B cell (primary cell): Measurements from ENCODE around the gene PLSCR5. TPM values are rescaled to one million over a fixed set of nuclear protein-coding genes. Genes with fewer than 3 reads are reported as not detected.

Experiments used
- ATAC-seq: fragments of 200-7000 bp; cut with Tn5 transposase; one replicate; pipeline ENCODE4 v1.10.0; 2021; ENCODE audit warnings: low read depth, mild to moderate bottlenecking, moderate number of reproducible peaks, moderate library complexity
- CTCF ChIA-PET: fragments of 350-600 bp; sonication (Branson Sonifier 250); formaldehyde crosslinking; loops from one replicate; lab custom pipeline; 2021; ENCODE audit warnings: antibody characterized with exemption, inconsistent platforms; lab: Charles Lee
- POLR2A ChIA-PET: fragments of 350-600 bp; sonication (Branson Sonifier 250); formaldehyde crosslinking; loops from one replicate; lab custom pipeline; 2021; ENCODE audit warnings: antibody characterized with exemption; lab: Charles Lee
- DNase-seq: peaks from one replicate; pipeline ENCODE4 v3.0.0; 2013
- H2AFZ ChIP-seq: 2 replicates; pipeline ENCODE4 v1.6.1; 2012; ENCODE audit warnings: mild to moderate bottlenecking, low read depth, low read length; ENCODE audit not compliant: insufficient read depth, poor library complexity, severe bottlenecking
- H3K27ac ChIP-seq, 2 donors: 1 replicate in 1 of 2; 2 replicates in 1 of 2; pipeline ENCODE4 v1.5.1; 2012 to 2013; ENCODE audit warnings: low read length in 2 of 2, mild to moderate bottlenecking in 2 of 2, moderate library complexity in 1 of 2
- H3K27me3 ChIP-seq, 4 experiments: fragments of 200-600 bp in 1 of 4; sonication (generic) in 1 of 4; replicated peaks in 1 of 4; 1 replicate in 2 of 4; 2 replicates in 2 of 4; pipeline versions ENCODE4 v1.6.1 to v1.7.0; 2013 to 2016; ENCODE audit warnings: low read length in 3 of 4, mild to moderate bottlenecking in 2 of 4, mixed read lengths in 1 of 4, moderate library complexity in 1 of 4; ENCODE audit not compliant: insufficient read depth in 4 of 4, control insufficient read depth in 3 of 4; ENCODE audit errors: control extremely low read depth in 1 of 4
- H3K36me3 ChIP-seq, 2 experiments: replicated peaks in 1 of 2; 1 replicate in 1 of 2; 2 replicates in 1 of 2; pipeline versions ENCODE4 v1.6.1 to v1.7.1; 2013; ENCODE audit warnings: low read length in 1 of 2; ENCODE audit not compliant: insufficient read depth in 2 of 2, control insufficient read depth in 1 of 2; ENCODE audit errors: control extremely low read depth in 1 of 2, extremely low read depth in 1 of 2
- H3K4me1 ChIP-seq, 2 donors: fragments of 200-600 bp in 1 of 2; sonication (generic) in 1 of 2; 1 replicate in 1 of 2; 2 replicates in 1 of 2; pipeline versions ENCODE4 v1.5.1 to v1.6.1; 2013 to 2017; ENCODE audit warnings: low read length in 2 of 2; ENCODE audit not compliant: control insufficient read depth in 2 of 2, insufficient read depth in 2 of 2
- H3K4me2 ChIP-seq: replicated peaks from 2 replicates; pipeline ENCODE3; 2012; ENCODE audit warnings: mild to moderate bottlenecking, low read depth, low read length; ENCODE audit not compliant: poor library complexity, severe bottlenecking
- H3K4me3 ChIP-seq, 5 experiments: fragments of 200-600 bp in 1 of 5; sonication (generic) in 1 of 5; 1 replicate in 3 of 5; 2 replicates in 2 of 5; pipeline versions ENCODE4 v1.5.1 to v1.7.0; 2011 to 2016; ENCODE audit warnings: low read length in 4 of 5, mild to moderate bottlenecking in 4 of 5, low read depth in 2 of 5, control low read depth in 1 of 5, moderate library complexity in 1 of 5; ENCODE audit not compliant: insufficient read depth in 1 of 5; ENCODE audit errors: control extremely low read depth in 1 of 5, extremely low read depth in 1 of 5
- H3K79me2 ChIP-seq: fragments of 200-600 bp; sonication (generic); one replicate; pipeline ENCODE4 v1.6.0; 2016; ENCODE audit warnings: low read length; ENCODE audit not compliant: control insufficient read depth, insufficient read depth
- H3K9ac ChIP-seq: fragments of 200-600 bp; sonication (generic); 2 replicates; pipeline ENCODE4 v1.6.1; 2017; ENCODE audit warnings: mild to moderate bottlenecking, low read length, moderate library complexity
- H3K9me3 ChIP-seq, 3 donors: one replicate each; pipeline versions ENCODE4 v1.6.1 to v1.7.1; 2013; ENCODE audit warnings: low read length in 2 of 3; ENCODE audit not compliant: control insufficient read depth in 2 of 3, insufficient read depth in 1 of 3; ENCODE audit errors: control extremely low read depth in 1 of 3
- H4K20me1 ChIP-seq: 2 replicates; pipeline ENCODE4 v1.6.0; 2012; ENCODE audit warnings: mild to moderate bottlenecking, low read length; ENCODE audit not compliant: insufficient read depth, control insufficient read depth, poor library complexity, severe bottlenecking
- H3K27ac Mint-ChIP-seq: one replicate; pipeline ENCODE4 v1.8.0; 2021; ENCODE audit warnings: mixed read lengths
- H3K27me3 Mint-ChIP-seq: one replicate; pipeline ENCODE4 v1.8.0; 2021; ENCODE audit warnings: mixed read lengths
- H3K4me1 Mint-ChIP-seq: one replicate; pipeline ENCODE4 v1.8.0; 2021; ENCODE audit warnings: mixed read lengths
- H3K4me3 Mint-ChIP-seq: one replicate; pipeline ENCODE4 v1.8.0; 2021; ENCODE audit warnings: mixed read lengths
- H3K9me3 Mint-ChIP-seq: one replicate; pipeline ENCODE4 v1.8.0; 2022; ENCODE audit warnings: mixed read lengths; ENCODE audit not compliant: insufficient read depth
- EZH2 ChIP-seq: IDR thresholded peaks from 2 replicates; pipeline ENCODE4 v1.6.1; 2012; ENCODE audit warnings: borderline replicate concordance, low read depth, mild to moderate bottlenecking, moderate library complexity, low read length; ENCODE audit not compliant: insufficient read depth, poor library complexity, severe bottlenecking
- WGBS: methylation state at CpG from one replicate; pipeline ENCODE4 v1.1.5; 2013; ENCODE audit warnings: missing lambda C conversion rate; ENCODE audit not compliant: insufficient coverage; 5-methylcytosine and 5-hydroxymethylcytosine counted together
- intact Hi-C: fragments of 100-400 bp; cut with micrococcal nuclease; formaldehyde crosslinking; loops from one replicate; pipeline ENCODE4 v1.10.0; 2022
- polyA plus RNA-seq: library from polyadenylated mRNA; depleted of rRNA; stranded (reverse); fragments of >200 nt; gene quantifications from 2 replicates; pipeline ENCODE4 v1.2.3, GENCODE V29; 2012
- total RNA-seq, 2 donors: library from RNA; stranded (reverse); fragments of 120-200 nt in 1 of 2; gene quantifications; 1 replicate in 1 of 2; 2 replicates in 1 of 2; pipeline versions ENCODE4 v1.2.3 to v1.2.4, GENCODE V29; 2013 to 2022
- TF ChIP-seq, protein P1 (sequence below): fragments of 200-600 bp; IDR thresholded peaks from one replicate; pipeline ENCODE4 v1.8.0; 2022; ENCODE audit warnings: antibody characterized with exemption, mild to moderate bottlenecking

PLSCR5 gene
- total and polyA plus RNA-seq, 2 donors (not counting 1 experiment from before 2014, with no cell fraction given) = not detected

DNA sequence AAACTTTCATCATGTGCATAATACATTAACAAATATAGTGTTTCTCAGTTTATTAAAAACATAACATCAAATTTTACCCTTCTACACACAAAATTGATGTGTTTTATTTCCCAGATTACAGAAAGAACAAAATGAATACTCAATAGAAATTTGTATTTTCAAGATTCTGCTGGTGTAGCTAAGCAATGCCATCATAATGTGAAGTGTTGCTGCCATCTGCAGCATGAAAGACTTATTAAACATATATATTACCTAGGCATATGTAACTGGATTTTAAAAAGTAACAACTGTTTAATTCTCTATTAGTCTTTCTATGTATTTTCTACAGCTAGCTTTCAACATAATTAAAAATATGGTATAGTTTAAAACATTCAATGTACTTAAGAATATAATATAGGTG is 27.5 kb downstream of the PLSCR5 start:
- H3K27me3 ChIP-seq = no peaks in the 10 kb centered on the region
- H3K9me3 ChIP-seq = no peaks in the 10 kb centered on the region
- ChIA-PET POLR2A (no interaction called here), CTCF (interaction anchor here (0.6 to 2.5 kb wide), 26 partner anchors 9 to 513 kb away, joined by 3 to 70 read pairs (median 5); partner anchors contain the start of genes PLSCR1 and PLSCR2)
- H3K4me3 ChIP-seq = no peak overlapping the region
- Mint-ChIP-seq H3K9me3 (no peaks in the 10 kb centered on the region), H3K27ac (no peak overlapping the region), H3K4me3 (no peak overlapping the region), H3K4me1 (no peaks in the 10 kb centered on the region), H3K27me3 (no peaks in the 10 kb centered on the region)
- H3K4me1 ChIP-seq = no peaks in the 10 kb centered on the region
- intact Hi-C loops = loop anchor here (1.0 kb wide), 4 partner anchors 243 to 512 kb away; no protein-coding TSS in a partner anchor
- no peak overlapping the region for H3K9ac ChIP-seq
- ATAC-seq (no peak), DNase-seq (peak; percentile 60)
- no peaks in the 10 kb centered on the region for H3K36me3 ChIP-seq
- TF ChIP-seq EZH2 = no peak
- TF ChIP-seq, protein P1, sequence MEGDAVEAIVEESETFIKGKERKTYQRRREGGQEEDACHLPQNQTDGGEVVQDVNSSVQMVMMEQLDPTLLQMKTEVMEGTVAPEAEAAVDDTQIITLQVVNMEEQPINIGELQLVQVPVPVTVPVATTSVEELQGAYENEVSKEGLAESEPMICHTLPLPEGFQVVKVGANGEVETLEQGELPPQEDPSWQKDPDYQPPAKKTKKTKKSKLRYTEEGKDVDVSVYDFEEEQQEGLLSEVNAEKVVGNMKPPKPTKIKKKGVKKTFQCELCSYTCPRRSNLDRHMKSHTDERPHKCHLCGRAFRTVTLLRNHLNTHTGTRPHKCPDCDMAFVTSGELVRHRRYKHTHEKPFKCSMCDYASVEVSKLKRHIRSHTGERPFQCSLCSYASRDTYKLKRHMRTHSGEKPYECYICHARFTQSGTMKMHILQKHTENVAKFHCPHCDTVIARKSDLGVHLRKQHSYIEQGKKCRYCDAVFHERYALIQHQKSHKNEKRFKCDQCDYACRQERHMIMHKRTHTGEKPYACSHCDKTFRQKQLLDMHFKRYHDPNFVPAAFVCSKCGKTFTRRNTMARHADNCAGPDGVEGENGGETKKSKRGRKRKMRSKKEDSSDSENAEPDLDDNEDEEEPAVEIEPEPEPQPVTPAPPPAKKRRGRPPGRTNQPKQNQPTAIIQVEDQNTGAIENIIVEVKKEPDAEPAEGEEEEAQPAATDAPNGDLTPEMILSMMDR = peak; percentile 83
- no peaks in the 10 kb centered on the region for H4K20me1 ChIP-seq
- no peak overlapping the region for H3K27ac ChIP-seq
- H3K79me2 ChIP-seq = no peaks in the 10 kb centered on the region
- no peak overlapping the region for H2AFZ ChIP-seq
- no peak overlapping the region for H3K4me2 ChIP-seq

GRCh38 chr3:146575636-146576035 is 29.5 kb downstream of the PLSCR5 start:
- Histone ChIP-seq H3K27me3 (no peaks in the 10 kb centered on the region), H3K79me2 (no peaks in the 10 kb centered on the region), H3K27ac (no peak overlapping the region), H3K9ac (no peak overlapping the region), H2AFZ (no peak overlapping the region), H3K9me3 (no peaks in the 10 kb centered on the region), H3K4me1 (no peaks in the 10 kb centered on the region), H3K4me2 (no peak overlapping the region), H3K4me3 (no peak overlapping the region), H4K20me1 (no peaks in the 10 kb centered on the region), H3K36me3 (no peaks in the 10 kb centered on the region)
- DNase-seq = no peak
- no peak overlapping the region for H3K27ac Mint-ChIP-seq
- ATAC-seq = no peak
- intact Hi-C loops = no loop called here
- no peak overlapping the region for H3K4me3 Mint-ChIP-seq
- 100% methylated on average over 1 of the region's 2 CpGs for WGBS
- POLR2A ChIA-PET = interaction anchor here (0.7 kb wide), 1 partner anchor 1441 kb away, joined by 5 read pairs; no protein-coding TSS in a partner anchor
- H3K4me1 Mint-ChIP-seq = no peaks in the 10 kb centered on the region
- CTCF ChIA-PET = interaction anchor here (0.7 to 2.3 kb wide), 7 partner anchors 15 to 386 kb away, joined by 3 to 8 read pairs (median 3); no protein-coding TSS in a partner anchor
- no peaks in the 10 kb centered on the region for H3K9me3 Mint-ChIP-seq
- TF ChIP-seq, protein P1 = no peak
- TF ChIP-seq EZH2 = no peak
- no peaks in the 10 kb centered on the region for H3K27me3 Mint-ChIP-seq
